Fibroblast of skin of right biceps (primary cell): ENCODE results near the gene SLC10A7.

Experiments used
- DNase-seq: peaks from one replicate; pipeline ENCODE4 v3.0.0-alpha.2; 2013

Gene SLC10A7

DNA sequence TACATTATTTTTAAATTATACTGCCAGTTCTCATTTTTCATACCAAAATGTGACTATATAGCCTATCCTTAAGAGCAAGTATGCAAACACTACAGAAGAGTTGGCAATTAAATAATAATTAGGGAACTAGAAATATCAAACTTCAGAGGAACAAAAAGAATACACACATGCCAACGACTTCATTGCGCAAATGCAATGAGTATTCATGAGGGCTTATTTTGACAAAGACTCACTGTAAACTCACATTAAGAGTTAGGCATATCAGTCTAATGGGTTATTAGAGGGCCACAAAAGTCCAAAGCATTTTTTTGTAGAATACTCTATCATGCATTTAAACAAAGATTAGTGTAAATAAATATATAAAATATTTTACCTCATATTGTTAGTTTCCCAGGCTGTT is 31.6 kb downstream of the SLC10A7 start:
- DNase-seq = no peak

- peak; percentile 49 for DNase-seq
Measured at GRCh38 chr4:146488495-146489174, 33.1 kb downstream of the SLC10A7 start.

GRCh38 chr4:146486565-146486964 is 35.2 kb downstream of the SLC10A7 start:
- DNase-seq = no peak

DNA sequence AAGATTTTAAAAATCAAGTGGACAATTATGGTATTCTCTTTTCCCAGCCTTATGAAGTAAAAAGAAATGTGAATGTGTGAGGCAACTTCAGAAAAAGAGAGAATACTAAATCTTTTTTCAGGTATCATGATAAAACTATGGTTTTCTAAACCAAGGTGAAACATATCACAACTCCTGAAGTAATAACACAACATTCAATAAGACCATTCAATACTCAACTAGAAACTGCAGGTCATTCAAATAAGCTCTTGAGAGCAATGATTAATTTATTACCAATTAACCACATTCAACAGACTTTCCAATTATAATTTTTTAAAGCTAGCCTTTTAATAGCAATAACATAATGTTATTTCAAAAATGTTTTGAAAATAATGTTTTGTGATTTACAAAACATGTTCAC is 35.8 kb downstream of the SLC10A7 start:
- DNase-seq = no peak

DNA sequence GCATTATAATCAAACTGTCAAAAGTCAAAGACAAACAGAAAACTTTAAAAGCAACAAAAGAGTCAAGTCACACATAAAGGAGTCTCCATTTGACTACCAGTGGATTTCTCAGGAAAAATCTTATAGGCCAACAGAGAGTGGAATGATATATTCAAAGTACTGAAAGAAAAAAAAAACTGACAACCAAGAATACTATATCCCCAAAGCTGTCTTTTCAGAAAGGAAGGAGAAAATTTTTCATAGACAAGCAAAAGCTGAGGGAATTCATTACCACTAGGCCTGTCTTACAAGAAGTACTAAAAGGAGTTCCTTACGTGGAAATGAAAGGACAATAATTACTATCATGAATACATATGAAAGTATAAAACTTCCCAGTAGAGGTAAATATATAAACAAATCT is 39.0 kb downstream of the SLC10A7 start:
- no peak for DNase-seq

GRCh38 chr4:146481246-146481645 is 40.5 kb downstream of the SLC10A7 start:
- DNase-seq = no peak

DNA sequence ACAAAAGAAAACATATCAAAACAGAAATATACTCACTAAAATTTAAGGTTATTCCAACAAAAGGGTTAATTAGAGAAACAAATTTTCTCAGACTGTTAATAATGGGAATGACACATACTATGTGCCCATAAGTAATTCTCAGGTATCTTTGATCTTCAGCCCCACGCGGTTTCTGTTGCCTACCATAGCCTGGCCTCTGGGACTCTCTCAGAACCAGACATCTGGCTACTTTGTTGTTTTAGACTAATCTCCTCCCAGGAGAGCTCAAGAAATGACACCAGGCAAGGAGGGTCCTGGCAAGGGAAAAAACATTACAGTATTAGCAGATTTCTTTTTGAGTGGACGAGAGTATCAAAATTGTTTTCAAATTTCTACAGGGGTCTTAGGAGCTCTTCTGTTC is 43.7 kb downstream of the SLC10A7 start:
- DNase-seq = no peak

DNA sequence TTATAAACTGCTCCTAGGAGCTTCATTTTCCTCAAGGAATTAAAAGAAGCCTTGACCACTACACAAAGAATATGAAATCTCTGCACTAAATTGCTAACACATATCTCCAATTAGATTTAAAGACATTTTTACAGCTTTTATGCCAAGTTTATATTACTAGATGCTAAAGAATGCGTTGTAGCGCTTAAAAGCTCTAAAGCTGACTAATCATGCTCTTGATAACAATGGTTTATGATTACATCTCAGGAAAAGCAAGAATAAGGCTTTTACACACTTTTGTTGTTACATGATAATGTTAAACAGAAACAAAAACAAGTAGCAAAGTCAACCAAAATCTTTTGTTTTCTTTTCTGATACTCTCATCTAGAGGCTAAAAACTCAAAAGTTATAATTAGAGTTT is 44.7 kb downstream of the SLC10A7 start:
- peak; percentile 21 for DNase-seq

GRCh38 chr4:146472404-146472803 is 49.3 kb downstream of the SLC10A7 start:
- no peak for DNase-seq

DNA sequence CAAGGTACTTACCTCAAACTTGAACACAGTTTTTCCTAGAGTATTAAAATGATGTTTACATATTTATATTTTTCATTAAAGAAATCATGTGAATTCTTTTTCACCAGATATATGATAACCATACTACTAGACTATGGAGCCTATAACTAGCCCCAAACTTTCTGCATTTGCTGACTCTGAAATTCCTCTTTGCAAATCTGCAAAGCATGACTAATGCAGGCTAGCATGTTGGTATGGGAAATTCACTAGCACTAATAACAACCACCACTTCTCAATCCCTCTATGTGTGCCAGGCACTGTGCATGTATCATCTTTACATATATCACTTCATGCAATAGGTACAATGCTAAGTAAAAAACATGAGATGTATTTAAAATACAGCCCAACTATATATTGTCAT is 51.1 kb downstream of the SLC10A7 start:
- peak; percentile 15 for DNase-seq

DNA sequence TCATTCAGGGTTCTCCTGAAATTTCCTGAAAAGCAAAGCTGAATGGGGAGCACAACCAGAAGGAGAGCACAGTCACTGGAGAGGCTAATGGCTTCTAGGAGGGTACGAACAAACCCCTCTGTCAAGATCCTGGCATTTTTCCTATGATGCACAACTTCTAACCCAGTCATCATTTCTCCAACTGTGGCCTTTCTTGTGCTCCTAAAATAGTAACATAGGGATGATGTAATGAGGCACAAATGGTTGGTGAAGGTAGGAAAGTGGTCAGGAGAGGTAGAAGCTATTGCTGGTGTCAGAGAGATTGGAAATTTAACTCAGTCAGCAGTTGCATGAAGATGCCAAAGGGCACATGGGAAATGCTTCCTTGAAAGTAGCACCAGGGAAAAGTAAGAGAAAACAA is 52.7 kb downstream of the SLC10A7 start:
- peak; percentile 13 for DNase-seq

DNA sequence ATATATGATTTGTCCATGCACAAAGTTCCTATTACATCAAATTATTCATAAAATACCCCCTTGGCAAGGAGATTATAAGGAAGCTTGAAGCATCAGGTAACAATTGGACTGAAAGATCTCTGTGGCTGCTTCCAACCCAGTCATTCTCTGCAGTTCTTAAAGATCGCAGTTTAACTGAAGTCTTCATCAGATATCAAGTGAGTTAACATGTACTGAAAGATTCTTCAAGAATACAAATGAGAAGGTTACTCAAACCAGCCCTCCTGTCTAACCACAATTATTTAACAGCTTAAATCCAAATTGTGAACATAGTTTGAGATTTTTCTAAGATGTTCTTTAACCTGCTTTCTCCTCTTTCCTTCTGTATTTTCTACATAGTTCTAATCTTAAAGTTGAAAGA is 56.1 kb downstream of the SLC10A7 start:
- peak; percentile 13 for DNase-seq

DNA sequence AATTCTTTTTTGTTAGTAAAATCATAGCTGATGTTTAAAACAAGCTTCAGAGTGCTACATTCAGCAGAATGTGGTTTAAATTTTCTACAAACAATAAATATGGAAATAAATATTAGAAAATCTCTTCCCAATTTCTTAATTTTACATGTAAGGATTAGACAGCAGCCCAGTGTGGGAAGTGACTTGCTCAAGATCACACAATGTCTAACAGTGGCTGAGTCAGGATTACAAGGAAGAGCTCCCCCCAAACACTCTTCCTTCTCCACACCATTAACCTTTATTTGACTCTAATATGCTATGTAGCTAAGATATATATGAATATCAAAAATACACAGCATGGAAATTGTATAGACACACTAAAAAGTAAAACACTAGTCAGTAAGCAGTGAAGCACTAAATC is 59.5 kb downstream of the SLC10A7 start:
- no peak for DNase-seq

DNA sequence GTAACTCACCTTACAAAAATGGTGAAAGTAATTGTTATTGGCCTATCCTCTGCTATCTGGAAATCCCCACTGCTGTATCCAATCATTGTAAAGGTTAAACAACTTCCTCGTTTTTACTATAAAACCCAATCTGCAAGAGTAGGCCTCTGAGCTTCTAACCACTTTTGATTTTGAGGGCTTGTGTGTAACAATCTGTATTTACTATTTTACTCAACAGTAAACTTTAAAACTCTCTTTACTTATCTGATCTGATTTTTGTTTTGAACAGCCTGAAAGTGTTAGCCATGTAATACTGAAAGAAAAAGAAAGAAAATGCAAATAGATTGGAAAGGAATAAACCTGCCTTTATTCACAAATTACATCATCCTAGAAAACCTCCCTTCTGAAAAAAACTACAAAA is 63.1 kb downstream of the SLC10A7 start:
- DNase-seq = no peak

DNA sequence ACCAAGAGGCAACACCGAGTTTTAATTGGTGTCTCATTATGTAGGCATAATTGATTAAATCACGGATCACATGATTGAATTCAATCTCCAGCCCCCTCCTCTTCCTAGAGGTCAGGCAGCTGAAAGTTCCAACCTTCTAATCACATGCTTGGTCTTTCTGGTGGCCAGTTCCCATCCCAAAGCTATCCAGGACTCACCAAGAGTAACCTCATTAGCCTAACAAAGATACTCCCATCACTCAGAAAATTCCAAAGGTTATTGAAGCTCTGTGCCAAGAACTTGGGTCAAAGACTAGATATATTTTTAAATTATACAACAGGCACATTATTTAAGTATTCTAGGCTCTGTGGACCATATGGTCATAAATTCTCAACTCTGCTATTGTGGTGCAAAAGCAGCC is 65.1 kb downstream of the SLC10A7 start:
- DNase-seq = no peak

- no peak for DNase-seq
Measured at GRCh38 chr4:146453181-146453807, 68.4 kb downstream of the SLC10A7 start.

- no peak for DNase-seq
Measured at GRCh38 chr4:146450524-146450923, 71.2 kb downstream of the SLC10A7 start.

DNA sequence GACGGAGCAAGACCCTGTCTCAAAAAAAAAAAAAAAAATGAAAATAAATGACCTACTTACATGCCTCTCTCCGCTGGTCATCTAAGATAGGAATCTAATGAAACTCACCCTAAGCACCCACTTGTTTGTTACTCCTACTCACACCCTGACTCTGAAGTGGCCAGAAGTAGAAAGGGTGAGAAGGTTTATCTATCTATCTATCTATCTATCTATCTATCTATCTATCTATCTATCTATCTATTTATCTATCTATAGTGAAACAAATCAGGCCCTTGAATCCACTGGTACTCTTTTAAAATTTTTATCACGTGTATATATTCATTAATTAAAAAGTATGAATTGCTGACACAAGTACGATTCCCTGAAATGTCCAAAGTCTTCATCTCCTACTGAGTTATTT is 75.2 kb downstream of the SLC10A7 start:
- no peak for DNase-seq

DNA sequence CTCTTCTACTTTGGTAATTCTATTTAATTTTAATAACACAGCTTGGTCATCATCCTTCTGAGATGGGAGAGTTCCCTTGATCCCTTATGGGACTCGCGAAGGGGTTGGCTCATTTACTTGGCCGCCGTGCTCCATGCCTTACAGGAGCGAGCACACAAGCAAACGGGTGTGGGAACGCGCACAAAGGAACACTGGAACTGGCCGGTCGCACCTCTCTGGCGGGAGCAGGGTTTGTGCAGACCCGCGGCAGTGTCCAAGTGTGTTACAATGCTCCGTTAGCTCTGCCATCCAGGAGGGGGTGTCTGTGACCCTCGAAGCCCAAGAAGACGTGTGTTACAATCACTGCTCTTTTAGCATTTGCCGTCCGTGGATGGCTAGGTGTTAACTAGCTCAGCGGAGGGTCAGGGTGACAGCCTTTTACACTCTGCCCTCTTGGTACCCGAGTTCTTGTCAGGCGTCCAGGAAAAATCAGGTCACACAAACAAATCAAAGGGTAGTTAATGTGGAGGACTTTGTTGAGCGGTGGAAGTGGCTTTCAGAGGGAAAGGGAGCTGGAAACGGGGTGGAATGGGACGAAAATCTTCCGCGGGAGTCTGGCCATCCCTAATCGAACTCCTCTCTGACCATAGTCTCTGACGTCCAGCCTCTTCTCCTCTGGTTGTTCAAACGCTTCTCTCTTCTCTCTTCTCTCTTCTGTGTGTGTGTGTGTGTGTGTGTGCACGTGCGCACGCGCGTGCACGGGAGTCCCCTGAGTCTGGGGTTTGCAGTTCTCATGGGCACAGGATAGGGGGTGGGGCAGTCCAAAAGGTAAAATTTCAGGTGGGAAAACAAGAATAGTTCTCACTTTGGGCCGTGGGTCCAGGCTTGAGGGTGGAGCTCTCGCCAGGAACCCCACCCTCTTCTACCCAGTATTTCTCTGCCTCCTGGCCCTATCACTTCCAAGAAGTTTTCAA is 76.3 kb downstream of the SLC10A7 start:
- no peak for DNase-seq

DNA sequence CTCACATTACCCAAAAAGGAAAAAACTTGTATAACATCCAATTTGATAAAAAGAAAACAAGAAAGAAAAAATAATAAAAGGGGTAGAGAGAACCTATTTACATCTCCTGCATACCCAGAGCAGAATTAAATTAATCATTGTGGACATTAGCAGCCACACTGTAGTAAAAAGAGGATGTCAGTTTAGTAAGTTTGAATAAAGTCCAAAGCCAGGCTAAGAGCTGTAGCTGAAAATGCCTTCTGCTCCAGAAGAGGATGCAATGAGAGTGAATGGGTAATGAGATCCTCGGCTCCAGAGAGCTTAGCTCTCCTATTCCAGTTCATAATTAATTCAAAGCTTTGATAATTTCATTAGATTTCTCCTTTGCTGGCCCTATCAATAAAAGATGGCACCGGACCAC is 78.2 kb downstream of the SLC10A7 start:
- no peak for DNase-seq

GRCh38 chr4:146442801-146443200 is 78.9 kb downstream of the SLC10A7 start:
- DNase-seq = peak; percentile 70

DNA sequence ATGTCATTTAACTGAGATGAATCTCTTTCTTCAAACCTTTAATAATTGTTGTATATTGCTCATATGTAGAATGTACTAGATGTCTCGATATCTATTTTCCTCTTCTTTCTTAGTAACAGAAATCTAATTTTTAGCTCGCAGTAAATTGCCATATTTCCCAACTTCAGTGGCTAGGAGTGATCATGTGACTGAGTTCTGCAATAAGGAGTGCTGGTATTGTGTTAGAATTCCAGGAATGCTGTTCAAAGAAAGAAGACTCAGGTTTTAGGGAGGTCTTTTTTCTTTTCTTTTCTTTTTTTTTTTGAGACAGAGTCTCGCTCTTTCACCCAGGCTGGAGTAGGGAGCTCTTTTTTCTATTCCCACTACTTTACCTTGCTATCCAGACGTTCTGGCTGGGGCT is 81.7 kb downstream of the SLC10A7 start:
- DNase-seq = no peak

DNA sequence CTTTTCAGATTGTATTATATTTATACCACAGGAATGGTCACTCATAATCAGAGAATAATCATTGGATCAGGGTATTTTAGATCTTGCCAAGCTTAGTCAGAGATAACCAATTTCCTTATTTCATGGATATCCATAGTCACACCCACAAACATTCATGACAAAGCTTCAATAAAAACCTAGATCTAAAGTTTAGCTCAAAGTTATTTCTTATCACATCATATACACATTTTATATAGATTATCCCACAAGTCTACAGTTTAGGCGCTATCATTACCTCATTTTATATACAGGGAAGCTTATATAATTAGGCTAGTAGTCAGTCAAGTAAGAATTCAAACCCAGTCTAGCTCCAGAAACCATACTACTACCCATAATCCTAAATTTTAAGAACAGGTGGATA is 82.3 kb downstream of the SLC10A7 start:
- DNase-seq = no peak

DNA sequence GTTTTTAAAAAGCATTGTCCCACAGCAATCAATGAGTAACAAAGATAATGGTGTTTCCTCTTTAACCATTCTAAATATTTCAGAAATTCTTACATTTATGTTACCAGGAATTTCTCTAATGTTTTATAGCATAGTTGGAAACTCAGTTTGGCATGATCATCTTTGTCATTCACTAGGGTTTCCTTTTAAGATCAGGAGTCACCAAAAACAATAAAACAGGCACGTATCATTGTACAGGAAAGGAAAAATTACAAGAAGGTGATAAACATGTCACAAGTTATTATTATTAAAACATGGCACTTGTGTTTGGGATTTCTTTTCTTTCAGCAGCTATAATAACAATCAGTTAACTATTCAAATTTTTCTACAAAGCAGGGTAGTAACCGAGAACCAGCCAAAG is 84.0 kb downstream of the SLC10A7 start:
- DNase-seq = no peak
